ENCODE measurements around the gene DAPK1. TPM values are rescaled to one million over a fixed set of nuclear protein-coding genes. Genes with fewer than 3 reads are reported as not detected.

Gene DAPK1
- total RNA-seq, 1 donor from 2014 or later: 29.5 TPM

DNA sequence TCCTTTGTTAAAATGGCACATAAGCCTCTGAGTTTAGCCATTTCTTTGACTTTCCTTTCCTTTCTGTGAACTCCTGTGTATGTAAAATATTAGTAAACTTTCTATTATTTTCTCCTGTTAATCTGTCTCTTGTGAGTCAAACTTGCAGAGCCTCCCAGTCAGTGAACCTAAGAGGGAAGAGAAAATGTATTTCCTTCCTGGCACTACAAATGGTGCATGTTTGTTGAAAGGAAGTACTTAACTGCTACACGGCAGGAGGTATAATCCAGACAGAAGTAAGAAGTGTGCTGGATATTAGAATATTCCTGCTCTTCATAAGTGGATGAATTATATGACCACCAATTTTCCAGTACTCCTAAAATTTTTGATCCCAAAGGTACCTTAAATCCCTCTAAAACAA is 251.2 kb downstream of the DAPK1 start:
- DNase-seq (ENCODE audit: low spot score): no peak

DNA sequence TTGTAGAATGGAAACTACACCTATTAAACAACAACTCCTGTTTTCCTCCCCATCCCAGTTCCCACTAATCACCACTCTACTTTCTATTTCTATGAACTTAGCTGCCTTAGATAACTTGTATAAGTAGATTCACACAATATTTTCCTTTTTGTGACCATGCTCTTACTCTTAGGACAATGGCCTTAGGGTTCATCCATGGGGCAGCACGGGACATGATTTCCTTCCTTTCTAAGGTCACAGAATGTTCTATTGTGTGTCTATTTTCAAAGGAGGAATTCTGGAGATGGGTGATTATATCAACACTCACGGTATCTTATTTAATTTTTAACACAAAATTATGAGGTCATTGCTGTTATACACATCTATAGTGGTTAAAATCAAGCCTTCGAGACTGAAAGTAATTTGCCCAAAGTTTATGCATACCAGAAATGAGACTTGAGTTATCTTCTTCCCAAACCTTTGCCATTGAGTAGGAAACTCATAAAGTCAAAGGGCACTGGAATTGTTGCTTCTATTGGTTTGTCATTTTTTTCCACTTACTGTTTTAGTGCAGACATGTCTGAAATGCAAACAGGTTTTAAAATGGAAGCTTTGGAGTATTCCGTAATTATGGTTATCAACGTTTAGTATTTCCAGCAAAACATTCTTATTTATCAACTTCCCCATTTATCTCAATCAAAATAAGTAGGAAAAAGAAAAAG is 251.8 kb downstream of the DAPK1 start:
- Histone ChIP-seq H3F3A (ENCODE audit: low read depth) (no peaks in the 10 kb centered on the region), H3K4me2 (no peak overlapping the region), H3K4me3 (no peak overlapping the region), H3K79me2 (ENCODE audit: low read depth) (no peaks in the 10 kb centered on the region), H3K27me3 (no peaks in the 10 kb centered on the region), H3K36me3 (no peaks in the 10 kb centered on the region), H3K27ac (no peak overlapping the region), H3K9ac (no peak overlapping the region), H3K4me1 (peaks cover 14% of the 10 kb centered on the region), H2AFZ (replicated peaks) (no peak overlapping the region), H4K20me1 (ENCODE audit: low read depth) (no peaks in the 10 kb centered on the region), H3K9me3 (ENCODE audit: low read depth) (no peaks in the 10 kb centered on the region)
- H3K27me3 Mint-ChIP-seq (ENCODE audit: insufficient read depth, low read depth): peaks cover 2% of the 10 kb centered on the region
- H3K9me3 Mint-ChIP-seq: peaks cover 6% of the 10 kb centered on the region
- no peaks in the 10 kb centered on the region for H3K36me3 Mint-ChIP-seq
- no peak for DNase-seq (ENCODE audit: low spot score)
- peaks cover 23% of the 10 kb centered on the region for H3K4me1 Mint-ChIP-seq
- H3K27ac Mint-ChIP-seq: no peak overlapping the region
- H3K4me3 Mint-ChIP-seq: no peak overlapping the region
- no peak for TF ChIP-seq EZH2phosphoT487 (IDR thresholded peaks at IDR 0.05)
- no peak for TF ChIP-seq EZH2 (IDR thresholded peaks at IDR 0.05)
- TF ChIP-seq, protein P1, sequence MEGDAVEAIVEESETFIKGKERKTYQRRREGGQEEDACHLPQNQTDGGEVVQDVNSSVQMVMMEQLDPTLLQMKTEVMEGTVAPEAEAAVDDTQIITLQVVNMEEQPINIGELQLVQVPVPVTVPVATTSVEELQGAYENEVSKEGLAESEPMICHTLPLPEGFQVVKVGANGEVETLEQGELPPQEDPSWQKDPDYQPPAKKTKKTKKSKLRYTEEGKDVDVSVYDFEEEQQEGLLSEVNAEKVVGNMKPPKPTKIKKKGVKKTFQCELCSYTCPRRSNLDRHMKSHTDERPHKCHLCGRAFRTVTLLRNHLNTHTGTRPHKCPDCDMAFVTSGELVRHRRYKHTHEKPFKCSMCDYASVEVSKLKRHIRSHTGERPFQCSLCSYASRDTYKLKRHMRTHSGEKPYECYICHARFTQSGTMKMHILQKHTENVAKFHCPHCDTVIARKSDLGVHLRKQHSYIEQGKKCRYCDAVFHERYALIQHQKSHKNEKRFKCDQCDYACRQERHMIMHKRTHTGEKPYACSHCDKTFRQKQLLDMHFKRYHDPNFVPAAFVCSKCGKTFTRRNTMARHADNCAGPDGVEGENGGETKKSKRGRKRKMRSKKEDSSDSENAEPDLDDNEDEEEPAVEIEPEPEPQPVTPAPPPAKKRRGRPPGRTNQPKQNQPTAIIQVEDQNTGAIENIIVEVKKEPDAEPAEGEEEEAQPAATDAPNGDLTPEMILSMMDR (IDR thresholded peaks at IDR 0.05): no peak

More for the DNA sequence above, 251.2 kb downstream of the DAPK1 start:
- H2AFZ ChIP-seq (replicated peaks): no peak overlapping the region
- H3K79me2 ChIP-seq (ENCODE audit: low read depth): no peaks in the 10 kb centered on the region
- H3F3A ChIP-seq (ENCODE audit: low read depth): no peaks in the 10 kb centered on the region
- no peak overlapping the region for H3K9ac ChIP-seq
- peaks cover 14% of the 10 kb centered on the region for H3K4me1 ChIP-seq
- Mint-ChIP-seq H3K36me3 (no peaks in the 10 kb centered on the region), H3K9me3 (peaks cover 6% of the 10 kb centered on the region), H3K27ac (no peak overlapping the region), H3K4me1 (peaks cover 23% of the 10 kb centered on the region), H3K4me3 (no peak overlapping the region), H3K27me3 (ENCODE audit: insufficient read depth, low read depth) (peaks cover 2% of the 10 kb centered on the region)
- H3K27ac ChIP-seq: no peak overlapping the region
- no peaks in the 10 kb centered on the region for H3K9me3 ChIP-seq (ENCODE audit: low read depth)
- H3K27me3 ChIP-seq: no peaks in the 10 kb centered on the region
- H3K4me3 ChIP-seq: no peak overlapping the region
- H4K20me1 ChIP-seq (ENCODE audit: low read depth): no peaks in the 10 kb centered on the region
- H3K4me2 ChIP-seq: no peak overlapping the region
- TF ChIP-seq, protein P1 (IDR thresholded peaks at IDR 0.05): no peak
- no peak for TF ChIP-seq EZH2 (IDR thresholded peaks at IDR 0.05)
- H3K36me3 ChIP-seq: no peaks in the 10 kb centered on the region

DNA sequence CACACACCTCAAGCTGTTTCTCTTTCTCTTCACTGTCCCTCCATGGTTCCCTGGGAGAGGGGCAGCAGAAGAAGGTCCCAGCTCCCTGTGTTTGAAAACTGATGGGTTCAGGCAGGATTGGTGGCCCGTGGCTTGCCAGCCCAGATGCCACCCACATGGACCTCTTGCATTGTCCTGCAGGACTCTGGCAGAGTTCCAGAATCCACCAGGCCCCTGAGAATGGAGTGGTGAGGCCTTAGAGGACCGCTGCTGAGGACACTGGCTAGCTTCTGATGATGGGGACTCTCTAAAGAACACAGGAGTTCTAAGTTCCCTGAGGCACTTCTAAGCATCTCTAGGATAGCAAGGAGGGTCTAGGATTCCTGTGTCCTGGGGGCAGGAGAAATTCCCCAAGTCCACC is 253.1 kb downstream of the DAPK1 start:
- H3K36me3 ChIP-seq: no peaks in the 10 kb centered on the region
- H3K4me2 ChIP-seq: no peak overlapping the region
- no peak overlapping the region for H3K4me3 ChIP-seq
- TF ChIP-seq EZH2 (IDR thresholded peaks at IDR 0.05): no peak
- TF ChIP-seq, protein P1 (IDR thresholded peaks at IDR 0.05): no peak
- no peak for TF ChIP-seq EZH2phosphoT487 (IDR thresholded peaks at IDR 0.05)
- peaks cover 14% of the 10 kb centered on the region for H3K4me1 ChIP-seq
- Mint-ChIP-seq H3K27me3 (ENCODE audit: insufficient read depth, low read depth) (peaks cover 6% of the 10 kb centered on the region), H3K36me3 (no peaks in the 10 kb centered on the region), H3K4me1 (peaks cover 23% of the 10 kb centered on the region), H3K27ac (no peak overlapping the region), H3K4me3 (no peak overlapping the region), H3K9me3 (peaks cover 6% of the 10 kb centered on the region)
- H4K20me1 ChIP-seq (ENCODE audit: low read depth): no peaks in the 10 kb centered on the region
- H3K79me2 ChIP-seq (ENCODE audit: low read depth): no peaks in the 10 kb centered on the region
- H3K9ac ChIP-seq: no peak overlapping the region
- no peaks in the 10 kb centered on the region for H3F3A ChIP-seq (ENCODE audit: low read depth)
- H3K27ac ChIP-seq: no peak overlapping the region
- no peak overlapping the region for H2AFZ ChIP-seq (replicated peaks)
- no peaks in the 10 kb centered on the region for H3K9me3 ChIP-seq (ENCODE audit: low read depth)
- no peak for DNase-seq (ENCODE audit: low spot score)
- H3K27me3 ChIP-seq: no peaks in the 10 kb centered on the region

Data from neural progenitor cell (in vitro differentiated cells).